Sigmoid colon (tissue), 7 donors: ENCODE measurements around the gene NPW. TPM values are rescaled to one million over a fixed set of nuclear protein-coding genes. Genes with fewer than 3 reads are reported as not detected.

Experiments
- DNase-seq: peaks from one replicate; pipeline ENCODE4 v3.0.0-alpha.2; 2019
- H3K27ac ChIP-seq, 4 donors: fragments of 200-600 bp; sonication (generic); one replicate each; pipeline ENCODE4 v1.5.1; 2016 to 2019; ENCODE audit warnings: mild to moderate bottlenecking in 1 of 4
- H3K27me3 ChIP-seq, 3 donors: fragments of 200-600 bp; sonication (generic); one replicate each; pipeline ENCODE4 v1.5.1; 2019; ENCODE audit warnings: mild to moderate bottlenecking in 1 of 3
- H3K36me3 ChIP-seq, 4 donors: fragments of 200-600 bp; sonication (generic); one replicate each; pipeline ENCODE4 v1.5.1; 2016 to 2019
- H3K4me1 ChIP-seq, 4 donors: fragments of 200-600 bp; sonication (generic); one replicate each; pipeline ENCODE4 v1.5.1; 2017 to 2019
- H3K4me3 ChIP-seq, 4 donors: fragments of 200-600 bp; sonication (generic); one replicate each; pipeline ENCODE4 v1.5.1; 2017 to 2019; ENCODE audit warnings: mild to moderate bottlenecking in 2 of 4, moderate library complexity in 1 of 4
- H3K9me3 ChIP-seq, 4 donors: fragments of 200-600 bp in 3 of 4; sonication (generic) in 3 of 4; one replicate each; pipeline versions ENCODE4 v1.5.1 to v1.6.1; 2013 to 2019
- CTCF ChIP-seq, 4 experiments: fragments of 450-650 bp in 3 of 4; fragments of 200-600 bp in 1 of 4; IDR thresholded peaks; one replicate each; pipeline ENCODE4 v1.5.1; 2016 to 2019; ENCODE audit warnings: antibody characterized with exemption in 4 of 4, mild to moderate bottlenecking in 3 of 4, moderate library complexity in 2 of 4
- EP300 ChIP-seq, 4 donors: sonication (generic); formaldehyde crosslinking; IDR thresholded peaks; one replicate each; pipeline ENCODE4 v1.6.1; 2017; ENCODE audit warnings: antibody characterized with exemption in 4 of 4
- POLR2A ChIP-seq, 2 donors: fragments of 450-650 bp; IDR thresholded peaks; one replicate each; pipeline ENCODE4 v1.6.1; 2016; ENCODE audit warnings: antibody characterized with exemption in 2 of 2, mild to moderate bottlenecking in 2 of 2, moderate library complexity in 2 of 2
- POLR2AphosphoS5 ChIP-seq, 4 donors: sonication (generic); formaldehyde crosslinking; IDR thresholded peaks; one replicate each; pipeline ENCODE4 v1.6.1; 2017; ENCODE audit warnings: antibody characterized with exemption in 4 of 4
- WGBS, 2 donors: extraction: QIAGEN DNeasy Blood & Tissue Kit; methylation state at CpG; one replicate each; pipeline ENCODE4 v1.1.7; 2013; 5-methylcytosine and 5-hydroxymethylcytosine counted together
- intact Hi-C: fragments of 100-400 bp; cut with DNase I; formaldehyde crosslinking; loops from one replicate; pipeline ENCODE4 v1.15.1; 2023
- polyA plus RNA-seq, 3 donors: library from polyadenylated mRNA; stranded (reverse); fragments of 200-250 nt; gene quantifications; one replicate each; pipeline ENCODE4 v1.2.3, GENCODE V29; 2013
- small RNA-seq, 3 donors: library from RNA; depleted of rRNA; stranded (forward); fragments of <200 nt; gene quantifications; one replicate each; pipeline ENCODE3, GENCODE V24; 2016
- total RNA-seq, 4 donors: library from RNA; depleted of rRNA; stranded (reverse); fragments of >200 nt; gene quantifications; one replicate each; pipeline ENCODE4 v1.1.0, GENCODE V29; 2016
- donor health status: healthy with polysubstance abuse.
- donor health status: Bipolar disorder and iron deficiency.
- donor health status: healthy.

The NPW gene
- total and polyA plus RNA-seq, 7 donors, result 0.71 TPM; not detected in 6

- H3K27me3 ChIP-seq, result no peaks in the 10 kb centered on the region
- DNase-seq, result no peak
- no peak for TF ChIP-seq CTCF (IDR thresholded peaks at IDR 0.05)
- TF ChIP-seq POLR2AphosphoS5 (IDR thresholded peaks at IDR 0.05), result no peak
- TF ChIP-seq POLR2A (IDR thresholded peaks at IDR 0.05), result no peak
- TF ChIP-seq EP300 (IDR thresholded peaks at IDR 0.05), result no peak
- intact Hi-C loops, result no loop called here
- no peak overlapping the region for H3K4me3 ChIP-seq
- H3K9me3 ChIP-seq, result no peaks in the 10 kb centered on the region
- H3K36me3 ChIP-seq, result peaks cover 9 to 95% (median 32%) of the 10 kb centered on the region in 4 donors
- WGBS, 2 donors, result 84 to 93% methylated on average over 16 of the region's 16 CpGs
- H3K27ac ChIP-seq, result no peak overlapping the region
- no peaks in the 10 kb centered on the region for H3K4me1 ChIP-seq
Measured at GRCh38 chr16:2064368-2064945, 44.9 kb downstream of the NPW start.

GRCh38 chr16:2066139-2066538 lies 46.6 kb downstream of the NPW start:
- 98% methylated on average over 11 of the region's 11 CpGs for WGBS, 2 donors
- Histone ChIP-seq H3K9me3 (no peaks in the 10 kb centered on the region), H3K4me1 (no peaks in the 10 kb centered on the region), H3K36me3 (peaks cover 15 to 93% (median 37%) of the 10 kb centered on the region in 4 donors), H3K4me3 (no peak overlapping the region), H3K27ac (no peak overlapping the region), H3K27me3 (no peaks in the 10 kb centered on the region)
- no peak for DNase-seq
- TF ChIP-seq POLR2A (IDR thresholded peaks at IDR 0.05), result no peak
- no peak for TF ChIP-seq CTCF (IDR thresholded peaks at IDR 0.05)
- no peak for TF ChIP-seq EP300 (IDR thresholded peaks at IDR 0.05)
- no peak for TF ChIP-seq POLR2AphosphoS5 (IDR thresholded peaks at IDR 0.05)
- intact Hi-C loops, result no loop called here

Small RNA genes lying within 50 kb of the gene (small RNA-seq; reads per million reads assigned to genes)
- gene AC005363.2 (0 to 0.32 (median 0) reads per million in 3 donors), gene RN7SL219P (0 to 0.06 (median 0) reads per million in 3 donors)

Other genes starting within 250 kb of the NPW start
Only the 30 nearest of the 34 such genes appear.
- 10 to 100 TPM; 61.4 to 98.4 (median 78.9) TPM for gene SPSB3, start 237.2 kb upstream of the NPW start, total RNA-seq
- gene SPSB3, start 237.2 kb upstream of the NPW start, polyA plus RNA-seq, result 10 to 100 TPM; 34.4 to 59.5 (median 40.2) TPM
- 100 to 1,000 TPM in 2 of 4 donors, 10 to 100 TPM in 2; 77.8 to 170 (median 98.1) TPM for gene NUBP2, start 236.8 kb upstream of the NPW start, total RNA-seq
- 10 to 100 TPM; 53.5 to 69.1 (median 56.6) TPM for gene NUBP2, start 236.8 kb upstream of the NPW start, polyA plus RNA-seq
- gene IGFALS, start 226.1 kb upstream of the NPW start, total RNA-seq, result 1 to 10 TPM; 1.1 to 2.2 (median 1.5) TPM
- gene IGFALS, start 226.1 kb upstream of the NPW start, polyA plus RNA-seq, result 1 to 10 TPM in 2 of 3 donors, under 1 TPM in 1; 0.46 to 2.0 (median 1.2) TPM
- gene HAGH, start 193.0 kb upstream of the NPW start, total RNA-seq, result 100 to 1,000 TPM in 3 of 4 donors, 10 to 100 TPM in 1; 73.4 to 163 (median 140) TPM
- gene HAGH, start 193.0 kb upstream of the NPW start, polyA plus RNA-seq, result 10 to 100 TPM; 54.1 to 86.9 (median 68.4) TPM
- gene FAHD1, start 192.6 kb upstream of the NPW start, total RNA-seq, result 10 to 100 TPM; 27.7 to 35.0 (median 29.3) TPM
- 100 to 1,000 TPM in 1 of 3 donors, 10 to 100 TPM in 2; 58.9 to 137 (median 62.5) TPM for gene FAHD1, start 192.6 kb upstream of the NPW start, polyA plus RNA-seq
- not detected for gene MEIOB, start 147.6 kb upstream of the NPW start, total RNA-seq
- under 1 TPM in 1 of 3 donors, not detected in 2; 0.10 TPM for gene MEIOB, start 147.6 kb upstream of the NPW start, polyA plus RNA-seq
- not detected for gene HS3ST6, start 101.4 kb upstream of the NPW start, total RNA-seq
- gene HS3ST6, start 101.4 kb upstream of the NPW start, polyA plus RNA-seq, result 1 to 10 TPM in 1 of 3 donors, under 1 TPM in 1, not detected in 1; 0.09 to 6.0 TPM
- gene MSRB1, start 76.6 kb upstream of the NPW start, total RNA-seq, result 10 to 100 TPM; 17.8 to 35.7 (median 19.0) TPM
- gene MSRB1, start 76.6 kb upstream of the NPW start, polyA plus RNA-seq, result 100 to 1,000 TPM in 1 of 3 donors, 10 to 100 TPM in 2; 64.7 to 136 (median 69.1) TPM
- gene RPL3L, start 65.1 kb upstream of the NPW start, total RNA-seq, result not detected
- gene RPL3L, start 65.1 kb upstream of the NPW start, polyA plus RNA-seq, result under 1 TPM in 2 of 3 donors, not detected in 1; 0.04 to 0.60 TPM
- 100 to 1,000 TPM; 200 to 332 (median 264) TPM for gene NDUFB10, start 60.2 kb upstream of the NPW start, total RNA-seq
- gene NDUFB10, start 60.2 kb upstream of the NPW start, polyA plus RNA-seq, result 100 to 1,000 TPM; 298 to 489 (median 369) TPM
- gene RPS2, start 55.0 kb upstream of the NPW start, total RNA-seq, result 1,000 to 10,000 TPM; 1,478 to 1,994 (median 1,643) TPM
- 1,000 to 10,000 TPM; 1,713 to 3,277 (median 2,927) TPM for gene RPS2, start 55.0 kb upstream of the NPW start, polyA plus RNA-seq
- gene RNF151, start 52.9 kb upstream of the NPW start, total RNA-seq, result not detected
- gene RNF151, start 52.9 kb upstream of the NPW start, polyA plus RNA-seq, result under 1 TPM in 1 of 3 donors, not detected in 2; 0.10 TPM
- 10 to 100 TPM; 19.4 to 27.4 (median 26.1) TPM for gene TBL3, start 47.7 kb upstream of the NPW start, total RNA-seq
- 10 to 100 TPM; 14.3 to 37.4 (median 14.4) TPM for gene TBL3, start 47.7 kb upstream of the NPW start, polyA plus RNA-seq
- not detected for gene NOXO1, start 38.3 kb upstream of the NPW start, total RNA-seq
- gene NOXO1, start 38.3 kb upstream of the NPW start, polyA plus RNA-seq, result 10 to 100 TPM; 13.8 to 47.3 (median 15.0) TPM
- gene GFER, start 35.6 kb upstream of the NPW start, total RNA-seq, result 10 to 100 TPM; 17.5 to 23.8 (median 21.2) TPM
- gene GFER, start 35.6 kb upstream of the NPW start, polyA plus RNA-seq, result 100 to 1,000 TPM in 1 of 3 donors, 10 to 100 TPM in 2; 67.3 to 125 (median 82.9) TPM
- 1 to 10 TPM in 3 of 4 donors, under 1 TPM in 1; 0.82 to 8.3 (median 6.3) TPM for gene SYNGR3, start 29.8 kb upstream of the NPW start, total RNA-seq
- gene SYNGR3, start 29.8 kb upstream of the NPW start, polyA plus RNA-seq, result 1 to 10 TPM in 2 of 3 donors, under 1 TPM in 1; 0.60 to 4.0 (median 1.2) TPM
- gene ZNF598, start 10.0 kb upstream of the NPW start, total RNA-seq, result 10 to 100 TPM; 12.8 to 27.2 (median 17.7) TPM
- 10 to 100 TPM; 20.3 to 57.0 (median 21.0) TPM for gene ZNF598, start 10.0 kb upstream of the NPW start, polyA plus RNA-seq
- gene NHERF2, start 7.1 kb downstream of the NPW start, total RNA-seq, result 10 to 100 TPM; 23.5 to 57.9 (median 29.5) TPM
- gene NHERF2, start 7.1 kb downstream of the NPW start, polyA plus RNA-seq, result 100 to 1,000 TPM in 1 of 3 donors, 10 to 100 TPM in 2; 46.7 to 105 (median 65.4) TPM
- 10 to 100 TPM; 18.4 to 33.8 (median 25.6) TPM for gene NTHL1, start 28.0 kb downstream of the NPW start, total RNA-seq
- 10 to 100 TPM; 20.4 to 44.5 (median 35.6) TPM for gene NTHL1, start 28.0 kb downstream of the NPW start, polyA plus RNA-seq
- gene TSC2, start 28.2 kb downstream of the NPW start, total RNA-seq, result 10 to 100 TPM; 25.0 to 80.9 (median 36.9) TPM
- gene TSC2, start 28.2 kb downstream of the NPW start, polyA plus RNA-seq, result 10 to 100 TPM; 16.9 to 58.4 (median 31.2) TPM
- gene PKD1, start 116.1 kb downstream of the NPW start, total RNA-seq, result 100 to 1,000 TPM in 2 of 4 donors, 10 to 100 TPM in 2; 81.6 to 372 (median 134) TPM
- gene PKD1, start 116.1 kb downstream of the NPW start, polyA plus RNA-seq, result 10 to 100 TPM; 10.6 to 61.4 (median 11.4) TPM
- gene RAB26, start 128.8 kb downstream of the NPW start, total RNA-seq, result 1 to 10 TPM in 2 of 4 donors, under 1 TPM in 1, not detected in 1; 0.68 to 3.0 (median 1.8) TPM
- 10 to 100 TPM; 13.9 to 18.8 (median 16.2) TPM for gene RAB26, start 128.8 kb downstream of the NPW start, polyA plus RNA-seq
- gene TRAF7, start 136.0 kb downstream of the NPW start, total RNA-seq, result 10 to 100 TPM; 30.3 to 46.3 (median 34.9) TPM
- 10 to 100 TPM; 45.0 to 65.1 (median 63.6) TPM for gene TRAF7, start 136.0 kb downstream of the NPW start, polyA plus RNA-seq
- under 1 TPM in 3 of 4 donors, not detected in 1; 0.27 to 0.55 (median 0.36) TPM for gene CASKIN1, start 176.8 kb downstream of the NPW start, total RNA-seq
- gene CASKIN1, start 176.8 kb downstream of the NPW start, polyA plus RNA-seq, result under 1 TPM; under 0.01 to 0.44 (median 0.23) TPM
- 10 to 100 TPM; 30.6 to 48.5 (median 37.1) TPM for gene MLST8, start 185.7 kb downstream of the NPW start, total RNA-seq
- gene MLST8, start 185.7 kb downstream of the NPW start, polyA plus RNA-seq, result 10 to 100 TPM; 41.4 to 58.7 (median 42.0) TPM
- gene BRICD5, start 191.1 kb downstream of the NPW start, total RNA-seq, result 10 to 100 TPM in 1 of 4 donors, 1 to 10 TPM in 3; 1.8 to 21.3 (median 4.7) TPM
- 1 to 10 TPM in 1 of 3 donors, not detected in 2; 8.3 TPM for gene BRICD5, start 191.1 kb downstream of the NPW start, polyA plus RNA-seq
- 10 to 100 TPM in 2 of 4 donors, 1 to 10 TPM in 2; 9.0 to 14.4 (median 10.0) TPM for gene PGP, start 195.1 kb downstream of the NPW start, total RNA-seq
- gene PGP, start 195.1 kb downstream of the NPW start, polyA plus RNA-seq, result 10 to 100 TPM in 2 of 3 donors, 1 to 10 TPM in 1; 6.0 to 20.2 (median 11.1) TPM
- gene E4F1, start 203.8 kb downstream of the NPW start, total RNA-seq, result 10 to 100 TPM; 17.4 to 26.9 (median 22.0) TPM
- gene E4F1, start 203.8 kb downstream of the NPW start, polyA plus RNA-seq, result 10 to 100 TPM; 10.8 to 25.3 (median 13.4) TPM
- under 1 TPM in 3 of 4 donors, not detected in 1; 0.36 to 0.82 (median 0.81) TPM for gene DNASE1L2, start 216.7 kb downstream of the NPW start, total RNA-seq
- under 1 TPM in 1 of 3 donors, not detected in 2; 0.93 TPM for gene DNASE1L2, start 216.7 kb downstream of the NPW start, polyA plus RNA-seq
- gene ECI1, start 231.8 kb downstream of the NPW start, total RNA-seq, result 10 to 100 TPM; 50.2 to 87.2 (median 67.0) TPM
- 100 to 1,000 TPM in 2 of 3 donors, 10 to 100 TPM in 1; 84.8 to 136 (median 121) TPM for gene ECI1, start 231.8 kb downstream of the NPW start, polyA plus RNA-seq